T-cell (primary cell): ENCODE measurements around the gene SIGMAR1. TPM values are rescaled to one million over a fixed set of nuclear protein-coding genes. Genes with fewer than 3 reads are reported as not detected.

Experiments
- ATAC-seq, 4 experiments: fragments of 200-7000 bp in 3 of 4; fragments of 150-1000 bp in 1 of 4; cut with Tn5 transposase; replicated peaks in 1 of 4; 1 replicate in 3 of 4; 2 replicates in 1 of 4; pipeline ENCODE4 v1.10.0; 2021; ENCODE audit warnings: moderate library complexity in 3 of 4, mild to moderate bottlenecking in 2 of 4, moderate number of reproducible peaks in 1 of 4
- CTCF ChIA-PET, 2 donors: fragments of 300-600 bp; sonication (Branson Sonifier 250); formaldehyde crosslinking; loops; one replicate each; lab custom pipeline; 2022; ENCODE audit warnings: antibody characterized with exemption in 2 of 2; lab: Charles Lee
- POLR2A ChIA-PET, 2 donors: fragments of 300-600 bp; sonication (Branson Sonifier 250); formaldehyde crosslinking; loops; one replicate each; lab custom pipeline; 2022; ENCODE audit warnings: antibody characterized with exemption in 2 of 2; lab: Charles Lee
- DNase-seq, 35 experiments: peaks; one replicate each; pipeline versions ENCODE4 v3.0.0 to v3.0.0-alpha.2; 2013 to 2023
- H3K27ac ChIP-seq: one replicate; pipeline ENCODE4 v1.5.1; 2013; ENCODE audit warnings: low read length
- H3K27me3 ChIP-seq, 2 experiments: replicated peaks in 1 of 2; 1 replicate in 1 of 2; 2 replicates in 1 of 2; pipeline versions ENCODE4 v1.6.1 to v1.7.0; 2013; ENCODE audit warnings: low read length in 1 of 2, mixed read lengths in 1 of 2; ENCODE audit not compliant: control insufficient read depth in 2 of 2, insufficient read depth in 2 of 2; ENCODE audit errors: extremely low read depth in 1 of 2
- H3K36me3 ChIP-seq, 2 donors: 1 replicate in 1 of 2; 2 replicates in 1 of 2; pipeline versions ENCODE4 v1.6.1 to v1.7.0; 2013; ENCODE audit warnings: low read length in 1 of 2; ENCODE audit not compliant: control insufficient read depth in 2 of 2, insufficient read depth in 1 of 2; ENCODE audit errors: extremely low read depth in 1 of 2
- H3K4me1 ChIP-seq, 2 experiments: 1 replicate in 1 of 2; 2 replicates in 1 of 2; pipeline versions ENCODE4 v1.6.1 to v1.7.0; 2013; ENCODE audit warnings: low read length in 2 of 2, mixed read lengths in 1 of 2; ENCODE audit not compliant: insufficient read depth in 2 of 2, control insufficient read depth in 1 of 2; ENCODE audit errors: extremely low read depth in 1 of 2
- H3K4me3 ChIP-seq, 2 donors: 1 replicate in 1 of 2; 2 replicates in 1 of 2; pipeline versions ENCODE4 v1.5.1 to v1.7.0; 2013; ENCODE audit warnings: mild to moderate bottlenecking in 2 of 2, low read length in 1 of 2, moderate library complexity in 1 of 2; ENCODE audit not compliant: control insufficient read depth in 1 of 2; ENCODE audit errors: extremely low read depth in 1 of 2
- H3K9me3 ChIP-seq: 2 replicates; pipeline ENCODE4 v1.7.0; 2013
- H3K27ac Mint-ChIP-seq, 2 donors: one replicate each; pipeline ENCODE4 v1.8.0; 2020 to 2021; ENCODE audit warnings: mild to moderate bottlenecking in 2 of 2, mixed read lengths in 2 of 2
- H3K27me3 Mint-ChIP-seq, 2 donors: one replicate each; pipeline ENCODE4 v1.8.0; 2021 to 2022; ENCODE audit warnings: mixed read lengths in 2 of 2
- H3K36me3 Mint-ChIP-seq: one replicate; pipeline ENCODE4 v1.8.0; 2021; ENCODE audit warnings: mixed read lengths
- H3K4me1 Mint-ChIP-seq, 3 donors: one replicate each; pipeline ENCODE4 v1.8.0; 2020 to 2022; ENCODE audit warnings: mixed read lengths in 3 of 3, mild to moderate bottlenecking in 1 of 3
- H3K4me3 Mint-ChIP-seq, 3 donors: one replicate each; pipeline ENCODE4 v1.8.0; 2020 to 2022; ENCODE audit warnings: mild to moderate bottlenecking in 3 of 3, mixed read lengths in 3 of 3, moderate library complexity in 3 of 3
- H3K9me3 Mint-ChIP-seq, 3 donors: one replicate each; pipeline ENCODE4 v1.8.0; 2020 to 2022; ENCODE audit warnings: mixed read lengths in 3 of 3
- WGBS: methylation state at CpG from one replicate; pipeline ENCODE4 v1.1.5; 2013; ENCODE audit warnings: missing lambda C conversion rate; ENCODE audit not compliant: insufficient coverage; 5-methylcytosine and 5-hydroxymethylcytosine counted together
- total RNA-seq, 35 experiments: library from RNA in 6 of 35; stranded (reverse) in 6 of 35; fragments of 120-200 nt in 1 of 35; gene quantifications; one replicate each; pipeline versions ENCODE4 v1.2.1 to v1.2.4 and lab custom pipeline; 2013 to 2026

SIGMAR1 gene
- total RNA-seq: 10 to 100 TPM; 27.7 to 65.9 (median 60.9) TPM
- total RNA-seq (2013): 29.7 TPM
- total RNA-seq (lab: John Stamatoyannopoulos, UW): 22.1 to 114 (median 43.0) reads per million in 29 experiments

- ChIA-PET POLR2A (interaction anchor here (0.6 to 2.1 kb wide), 9 partner anchors 9 to 493 kb away, joined by 3 to 10 read pairs (median 3); partner anchors contain the start of genes DCTN3 (in 1 of the 2), GALT (in 1 of the 2) and RPP25L (in 1 of the 2)), CTCF (interaction anchor here (0.7 to 2.9 kb wide), 10 partner anchors 9 to 65 kb away, joined by 3 to 35 read pairs (median 6); partner anchors contain the start of genes CCL27 (in 1 of the 2) and GALT (in 1 of the 2))
- under 1% methylated on average over 64 of the region's 74 CpGs for WGBS
- Mint-ChIP-seq H3K27me3 (no peaks in the 10 kb centered on the region), H3K9me3 (no peaks in the 10 kb centered on the region), H3K4me3 (peak within 1 kb of the TSS; percentile 87 to 90 (median 89)), H3K27ac (peak within 1 kb of the TSS; percentile 96), H3K4me1 (peaks cover 29 to 42% (median 30%) of the 10 kb centered on the region in 3 donors), H3K36me3 (peaks cover 8% of the 10 kb centered on the region)
- peak; percentile 93 to 96 (median 94) for ATAC-seq
- Histone ChIP-seq H3K4me3 (peak within 1 kb of the TSS; percentile 64 to 86), H3K27ac (peak within 1 kb of the TSS; percentile 85), H3K9me3 (no peaks in the 10 kb centered on the region), H3K36me3 (peaks cover 3 to 9% of the 10 kb centered on the region in 2 donors), H3K4me1 (peaks cover 13 to 40% of the 10 kb centered on the region in 2 experiments), H3K27me3 (no peaks in the 10 kb centered on the region)
- DNase-seq: peak; percentile 77 to 95 (median 88)
These were observed at the start of gene SIGMAR1 for GRCh38 chr9:34637356-34638137. Gene SIGMAR1, minus strand, starts transcription at chr9:34637787. Its CDS starts 90 bp downstream, at chr9:34637697.

- no peaks in the 10 kb centered on the region for H3K36me3 Mint-ChIP-seq
- H3K4me3 ChIP-seq: no peak overlapping the region
- peaks cover 0 to 5% of the 10 kb centered on the region in 2 donors for H3K27me3 Mint-ChIP-seq
- no peak for DNase-seq
- H3K9me3 Mint-ChIP-seq: no peaks in the 10 kb centered on the region
- H3K4me3 Mint-ChIP-seq: no peak overlapping the region
- no peaks in the 10 kb centered on the region for H3K36me3 ChIP-seq
- H3K27ac Mint-ChIP-seq: no peak overlapping the region
- no peak overlapping the region for H3K27ac ChIP-seq
- H3K4me1 ChIP-seq: no peaks in the 10 kb centered on the region
- peaks cover 0 to 5% (median 0%) of the 10 kb centered on the region in 3 donors for H3K4me1 Mint-ChIP-seq
- 29% methylated on average over 1 of the region's 1 CpG for WGBS
- peaks cover 0 to 17% of the 10 kb centered on the region in 2 experiments for H3K27me3 ChIP-seq
- ChIA-PET CTCF (no interaction called here), POLR2A (no interaction called here)
- no peaks in the 10 kb centered on the region for H3K9me3 ChIP-seq
- no peak for ATAC-seq
These were observed 49.1 kb upstream of the SIGMAR1 start for GRCh38 chr9:34686732-34687131.

- no peak overlapping the region for H3K4me3 Mint-ChIP-seq
- ATAC-seq: no peak
- WGBS: 100% methylated on average over 2 of the region's 5 CpGs
- H3K27ac ChIP-seq: no peak overlapping the region
- H3K36me3 Mint-ChIP-seq: no peaks in the 10 kb centered on the region
- H3K36me3 ChIP-seq: no peaks in the 10 kb centered on the region
- ChIA-PET CTCF (no interaction called here), POLR2A (no interaction called here)
- H3K9me3 Mint-ChIP-seq: no peaks in the 10 kb centered on the region
- DNase-seq: no peak
- H3K4me1 Mint-ChIP-seq: peaks cover 0 to 5% (median 0%) of the 10 kb centered on the region in 3 donors
- H3K4me3 ChIP-seq: no peak overlapping the region
- no peaks in the 10 kb centered on the region for H3K4me1 ChIP-seq
- H3K27me3 ChIP-seq: peaks cover 0 to 16% of the 10 kb centered on the region in 2 experiments
- no peak overlapping the region for H3K27ac Mint-ChIP-seq
- no peaks in the 10 kb centered on the region for H3K9me3 ChIP-seq
- H3K27me3 Mint-ChIP-seq: peaks cover 0 to 2% of the 10 kb centered on the region in 2 donors
These were observed 48.6 kb upstream of the SIGMAR1 start for GRCh38 chr9:34686231-34686630.

- Histone ChIP-seq H3K4me3 (no peak overlapping the region), H3K27ac (no peak overlapping the region), H3K27me3 (peaks cover 0 to 12% of the 10 kb centered on the region in 2 experiments), H3K4me1 (no peaks in the 10 kb centered on the region), H3K36me3 (no peaks in the 10 kb centered on the region), H3K9me3 (no peaks in the 10 kb centered on the region)
- peaks cover 0 to 2% of the 10 kb centered on the region in 2 donors for H3K27me3 Mint-ChIP-seq
- ChIA-PET CTCF (no interaction called here), POLR2A (no interaction called here)
- H3K4me3 Mint-ChIP-seq: no peak overlapping the region
- no peak for ATAC-seq
- 100% methylated on average over 1 of the region's 4 CpGs for WGBS
- no peak overlapping the region for H3K27ac Mint-ChIP-seq
- peaks cover 0 to 5% (median 0%) of the 10 kb centered on the region in 3 donors for H3K4me1 Mint-ChIP-seq
- no peaks in the 10 kb centered on the region for H3K9me3 Mint-ChIP-seq
- no peak for DNase-seq
- no peaks in the 10 kb centered on the region for H3K36me3 Mint-ChIP-seq
These were observed 48.0 kb upstream of the SIGMAR1 start for GRCh38 chr9:34685591-34685990.

GRCh38 chr9:34684816-34685215 is 47.2 kb upstream of the SIGMAR1 start:
- H3K27me3 Mint-ChIP-seq: peaks cover 0 to 2% of the 10 kb centered on the region in 2 donors
- H3K4me1 Mint-ChIP-seq: peaks cover 0 to 5% (median 0%) of the 10 kb centered on the region in 3 donors
- ChIA-PET CTCF (no interaction called here), POLR2A (no interaction called here)
- no peak overlapping the region for H3K4me3 ChIP-seq
- no peak overlapping the region for H3K27ac Mint-ChIP-seq
- H3K36me3 Mint-ChIP-seq: no peaks in the 10 kb centered on the region
- no peak overlapping the region for H3K27ac ChIP-seq
- H3K4me1 ChIP-seq: no peaks in the 10 kb centered on the region
- DNase-seq (no peak), ATAC-seq (no peak)
- H3K27me3 ChIP-seq: peaks cover 0 to 10% of the 10 kb centered on the region in 2 experiments
- no peaks in the 10 kb centered on the region for H3K9me3 Mint-ChIP-seq
- H3K36me3 ChIP-seq: no peaks in the 10 kb centered on the region
- H3K4me3 Mint-ChIP-seq: no peak overlapping the region
- no peaks in the 10 kb centered on the region for H3K9me3 ChIP-seq
- no CpG with 5 or more reads among the region's 4 CpGs for WGBS

GRCh38 chr9:34684145-34684544 is 46.6 kb upstream of the SIGMAR1 start:
- H3K27ac ChIP-seq: no peak overlapping the region
- ChIA-PET CTCF (interaction anchor here in 1 of 2 donors (0.7 kb wide), 1 partner anchor 71 kb away, joined by 3 read pairs; no protein-coding TSS in a partner anchor), POLR2A (no interaction called here)
- H3K4me1 Mint-ChIP-seq: peaks cover 0 to 4% (median 0%) of the 10 kb centered on the region in 3 donors
- H3K4me1 ChIP-seq: no peaks in the 10 kb centered on the region
- peaks cover 0 to 10% of the 10 kb centered on the region in 2 experiments for H3K27me3 ChIP-seq
- H3K9me3 ChIP-seq: no peaks in the 10 kb centered on the region
- no peak overlapping the region for H3K27ac Mint-ChIP-seq
- DNase-seq (no peak), ATAC-seq (no peak)
- H3K36me3 Mint-ChIP-seq: no peaks in the 10 kb centered on the region
- no peak overlapping the region for H3K4me3 ChIP-seq
- WGBS: 46% methylated on average over 3 of the region's 4 CpGs
- no peak overlapping the region for H3K4me3 Mint-ChIP-seq
- peaks cover 0 to 1% of the 10 kb centered on the region in 2 donors for H3K27me3 Mint-ChIP-seq
- no peaks in the 10 kb centered on the region for H3K36me3 ChIP-seq
- no peaks in the 10 kb centered on the region for H3K9me3 Mint-ChIP-seq
